Adrenal gland (tissue), 12 donors: ENCODE data around the gene CHST2. TPM values are rescaled to one million over a fixed set of nuclear protein-coding genes. Genes with fewer than 3 reads are reported as not detected.

Source experiments
- DNase-seq, 7 donors: peaks; one replicate each; pipeline ENCODE4 v3.0.0-alpha.2; 2019 to 2020
- H3K27ac ChIP-seq, 5 donors: fragments of 200-600 bp; sonication (generic) in 4 of 5; 1 replicate in 3 of 5; 2 replicates in 2 of 5; pipeline versions ENCODE4 v1.5.1 to v1.8.0; 2016 to 2020; ENCODE audit warnings: mild to moderate bottlenecking in 1 of 5
- H3K27me3 ChIP-seq: fragments of 200-600 bp; 2 replicates; pipeline ENCODE4 v1.8.0; 2021
- H3K36me3 ChIP-seq, 2 donors: fragments of 200-600 bp; replicated peaks in 1 of 2; 1 replicate in 1 of 2; 2 replicates in 1 of 2; pipeline versions ENCODE4 v1.5.1 to v1.8.0; 2018 to 2022
- H3K4me1 ChIP-seq, 2 donors: fragments of 200-600 bp; replicated peaks in 1 of 2; 1 replicate in 1 of 2; 2 replicates in 1 of 2; pipeline versions ENCODE4 v1.5.1 to v1.8.0; 2018 to 2021
- H3K4me3 ChIP-seq, 4 donors: fragments of 200-600 bp; sonication (generic) in 3 of 4; one replicate each; pipeline ENCODE4 v1.5.1; 2016 to 2018
- H3K9me3 ChIP-seq, 3 donors: fragments of 200-600 bp; sonication (generic) in 1 of 3; replicated peaks in 1 of 3; 1 replicate in 2 of 3; 2 replicates in 1 of 3; pipeline versions ENCODE4 v1.5.1 to v1.8.0; 2016 to 2021
- CTCF ChIP-seq, 6 experiments: fragments of 450-650 bp in 4 of 6; fragments of 200-600 bp in 2 of 6; sonication (generic) in 1 of 6; IDR thresholded peaks; 1 replicate in 5 of 6; 2 replicates in 1 of 6; pipeline versions ENCODE4 v1.5.1 to v1.8.0; 2016 to 2021; ENCODE audit warnings: antibody characterized with exemption in 6 of 6, mild to moderate bottlenecking in 2 of 6, moderate library complexity in 1 of 6
- POLR2A ChIP-seq, 2 donors: fragments of 450-650 bp; IDR thresholded peaks; one replicate each; pipeline ENCODE4 v1.6.1; 2017; ENCODE audit warnings: antibody characterized with exemption in 2 of 2, mild to moderate bottlenecking in 2 of 2, moderate library complexity in 1 of 2
- WGBS, 4 donors: extraction: QIAGEN DNeasy Blood & Tissue Kit in 2 of 4; methylation state at CpG; one replicate each; pipeline versions ENCODE4 v1.1.5 to v1.1.7; 2013 to 2017; 5-methylcytosine and 5-hydroxymethylcytosine counted together
- intact Hi-C, 2 donors: fragments of 100-400 bp; cut with DNase I; formaldehyde crosslinking; loops; one replicate each; pipeline versions ENCODE4 v1.14.1 to v1.15.0; 2022 to 2023
- polyA plus RNA-seq, 3 donors: library from polyadenylated mRNA; stranded (reverse); fragments of 200-250 nt in 2 of 3; fragments of 350-450 nt in 1 of 3; fragmentation: Illumina TruSeq in 1 of 3; extraction: RNeasy Lipid Tissue Mini Kit (QIAGEN cat#74804) in 1 of 3; gene quantifications; one replicate each; pipeline ENCODE4 v1.2.3, GENCODE V29; 2013 to 2014
- total RNA-seq, 9 donors: library from RNA; depleted of rRNA in 4 of 9; stranded (reverse); fragments of >200 nt in 4 of 9; fragments of 120-200 nt in 1 of 9; fragmentation: NEBNext Ultra II Directional in 1 of 9; extraction: Animal tissue kit (Norgen Biotek cat#: 25700) in 1 of 9; gene quantifications; one replicate each; pipeline versions ENCODE4 v1.1.0 to v1.2.4, GENCODE V29; 2013 to 2023
- donor health status: healthy with polysubstance abuse.
- donor health status: Bipolar disorder and iron deficiency.
- donor health status: DM: yes; HTN: yes; CAD: no.
- donor health status: DM: no; HTN: no; CAD: no.
- donor health status: DM: no; HTN: no; CAD: no.
- donor health status: DM: yes; HTN: yes; CAD: no.

The CHST2 gene
- total and polyA plus RNA-seq, 12 donors = 1.9 to 11.4 (median 3.6) TPM

- DNase-seq = no peak
- Histone ChIP-seq H3K36me3 (no peaks in the 10 kb centered on the region), H3K4me3 (no peak overlapping the region), H3K27me3 (no peaks in the 10 kb centered on the region), H3K4me1 (no peaks in the 10 kb centered on the region), H3K27ac (no peak overlapping the region), H3K9me3 (peaks cover 0 to 7% (median 0%) of the 10 kb centered on the region in 3 donors)
- intact Hi-C loops = no loop called here
- no peak for TF ChIP-seq CTCF (IDR thresholded peaks at IDR 0.05)
- no peak for TF ChIP-seq POLR2A (IDR thresholded peaks at IDR 0.05)
- 75 to 81% (median 78%) methylated on average over 5 of the region's 5 CpGs for WGBS, 4 donors
These were observed 52.7 kb downstream of the CHST2 start for GRCh38 chr3:143172062-143172794.

GRCh38 chr3:143172795-143173145 lies 53.2 kb downstream of the CHST2 start:
- TF ChIP-seq CTCF (IDR thresholded peaks at IDR 0.05) = no peak
- no peak for TF ChIP-seq POLR2A (IDR thresholded peaks at IDR 0.05)

GRCh38 chr3:143173242-143173641 lies 53.7 kb downstream of the CHST2 start:
- Histone ChIP-seq H3K36me3 (no peaks in the 10 kb centered on the region), H3K4me3 (no peak overlapping the region), H3K4me1 (no peaks in the 10 kb centered on the region), H3K27me3 (no peaks in the 10 kb centered on the region), H3K9me3 (peaks cover 0 to 7% (median 0%) of the 10 kb centered on the region in 3 donors), H3K27ac (no peak overlapping the region)
- DNase-seq = no peak
- 48 to 70% (median 58%) methylated on average over 1 of the region's 1 CpG for WGBS, 4 donors
- intact Hi-C loops = no loop called here
- TF ChIP-seq CTCF (IDR thresholded peaks at IDR 0.05) (no peak), POLR2A (IDR thresholded peaks at IDR 0.05) (no peak)

More at GRCh38 chr3:143172795-143173145, 53.2 kb downstream of the CHST2 start:
- intact Hi-C loops = no loop called here
- Histone ChIP-seq H3K27ac (no peak overlapping the region), H3K36me3 (no peaks in the 10 kb centered on the region), H3K27me3 (no peaks in the 10 kb centered on the region), H3K9me3 (peaks cover 0 to 7% (median 0%) of the 10 kb centered on the region in 3 donors), H3K4me1 (no peaks in the 10 kb centered on the region), H3K4me3 (no peak overlapping the region)
- DNase-seq = no peak
- WGBS, 4 donors = 58 to 80% (median 67%) methylated on average over 2 of the region's 2 CpGs

Other genes starting within 250 kb of the CHST2 start
- gene PCOLCE2, start 230.7 kb upstream of the CHST2 start, total RNA-seq = 10 to 100 TPM in 1 of 9 donors, 1 to 10 TPM in 8; 1.4 to 14.6 (median 3.6) TPM
- gene PCOLCE2, start 230.7 kb upstream of the CHST2 start, polyA plus RNA-seq = 10 to 100 TPM in 1 of 3 donors, 1 to 10 TPM in 2; 4.6 to 18.2 (median 5.3) TPM
- 1 to 10 TPM in 1 of 9 donors, under 1 TPM in 4, not detected in 4; 0.13 to 3.7 (median 0.19) TPM for gene PAQR9, start 156.1 kb upstream of the CHST2 start, total RNA-seq
- gene PAQR9, start 156.1 kb upstream of the CHST2 start, polyA plus RNA-seq = under 1 TPM in 1 of 3 donors, not detected in 2; 0.20 TPM
- gene U2SURP, start 118.2 kb upstream of the CHST2 start, total RNA-seq = 100 to 1,000 TPM in 1 of 9 donors, 10 to 100 TPM in 8; 18.6 to 113 (median 55.1) TPM
- 10 to 100 TPM; 46.3 to 87.8 (median 61.6) TPM for gene U2SURP, start 118.2 kb upstream of the CHST2 start, polyA plus RNA-seq